GM06990 (cell line): ENCODE measurements around the gene TMEM17.
"Not testable (repeated sequence)": the region's sequence is repeated elsewhere in the genome, so short reads cannot be mapped to it uniquely, and the experiment has no call there.

Experiments used
- DNase-seq: peaks from one replicate; pipeline ENCODE4 v3.0.0-alpha.2; 2011; ENCODE audit not compliant: insufficient read length; ENCODE audit errors: extremely low read depth
- H3K27me3 ChIP-seq: replicated peaks from 2 replicates; pipeline ENCODE4 v1.6.0; 2011; ENCODE audit warnings: low read length; ENCODE audit not compliant: control insufficient read depth, insufficient read depth
- H3K36me3 ChIP-seq: 2 replicates; pipeline ENCODE4 v1.5.1; 2011; ENCODE audit warnings: low read length; ENCODE audit not compliant: control insufficient read depth, insufficient read depth
- H3K4me3 ChIP-seq: replicated peaks from 2 replicates; pipeline ENCODE4 v1.5.1; 2011; ENCODE audit warnings: low read depth, mild to moderate bottlenecking, control low read depth, low read length
- TF ChIP-seq, protein P1 (sequence below): IDR thresholded peaks from 2 replicates; pipeline ENCODE4 v1.5.1; 2011; ENCODE audit warnings: low read length, control low read depth, mild to moderate bottlenecking, inconsistent platforms; ENCODE audit not compliant: insufficient read depth, poor library complexity, severe bottlenecking

Gene TMEM17

DNA sequence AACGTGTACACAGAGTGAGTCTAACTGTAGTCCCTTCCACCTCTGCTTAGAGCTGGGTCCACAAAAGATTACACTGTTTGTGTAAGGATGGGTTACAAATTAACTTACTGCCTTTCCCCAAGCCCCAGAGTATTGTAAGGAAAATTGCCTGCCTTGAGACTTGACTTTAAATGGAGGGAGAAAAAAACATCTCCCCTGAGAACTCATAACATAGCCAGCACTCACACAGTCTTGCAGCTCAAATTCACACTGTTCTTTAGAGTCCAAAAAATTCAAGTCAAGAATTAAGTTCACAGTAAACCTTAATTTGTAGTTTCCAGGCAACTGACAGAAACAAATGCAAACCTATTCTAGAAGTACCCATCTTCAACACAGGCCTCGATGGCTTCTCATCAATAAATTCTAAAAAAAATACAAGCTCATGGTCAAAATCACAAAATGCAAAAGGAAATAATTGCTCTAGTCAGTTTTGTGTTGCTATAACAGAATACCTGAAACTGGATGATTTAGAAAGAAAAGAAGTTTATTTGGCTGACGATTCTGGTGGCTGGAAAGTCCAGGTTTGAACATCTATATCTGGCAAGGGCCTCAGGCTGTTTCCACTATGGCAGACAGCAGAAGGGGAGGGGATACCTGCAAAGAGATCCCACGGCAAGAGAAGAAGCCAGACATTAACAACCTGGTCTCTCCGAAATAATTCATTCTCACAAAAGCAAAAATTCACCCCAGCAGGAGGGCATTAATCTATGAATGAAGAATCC, 34.6 kb upstream of the TMEM17 start:
- H3K4me3 ChIP-seq: no peak overlapping the region
- H3K27me3 ChIP-seq: no peaks in the 10 kb centered on the region
- DNase-seq: no peak
- no peaks in the 10 kb centered on the region for H3K36me3 ChIP-seq
- TF ChIP-seq, protein P1, sequence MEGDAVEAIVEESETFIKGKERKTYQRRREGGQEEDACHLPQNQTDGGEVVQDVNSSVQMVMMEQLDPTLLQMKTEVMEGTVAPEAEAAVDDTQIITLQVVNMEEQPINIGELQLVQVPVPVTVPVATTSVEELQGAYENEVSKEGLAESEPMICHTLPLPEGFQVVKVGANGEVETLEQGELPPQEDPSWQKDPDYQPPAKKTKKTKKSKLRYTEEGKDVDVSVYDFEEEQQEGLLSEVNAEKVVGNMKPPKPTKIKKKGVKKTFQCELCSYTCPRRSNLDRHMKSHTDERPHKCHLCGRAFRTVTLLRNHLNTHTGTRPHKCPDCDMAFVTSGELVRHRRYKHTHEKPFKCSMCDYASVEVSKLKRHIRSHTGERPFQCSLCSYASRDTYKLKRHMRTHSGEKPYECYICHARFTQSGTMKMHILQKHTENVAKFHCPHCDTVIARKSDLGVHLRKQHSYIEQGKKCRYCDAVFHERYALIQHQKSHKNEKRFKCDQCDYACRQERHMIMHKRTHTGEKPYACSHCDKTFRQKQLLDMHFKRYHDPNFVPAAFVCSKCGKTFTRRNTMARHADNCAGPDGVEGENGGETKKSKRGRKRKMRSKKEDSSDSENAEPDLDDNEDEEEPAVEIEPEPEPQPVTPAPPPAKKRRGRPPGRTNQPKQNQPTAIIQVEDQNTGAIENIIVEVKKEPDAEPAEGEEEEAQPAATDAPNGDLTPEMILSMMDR: no peak

DNA sequence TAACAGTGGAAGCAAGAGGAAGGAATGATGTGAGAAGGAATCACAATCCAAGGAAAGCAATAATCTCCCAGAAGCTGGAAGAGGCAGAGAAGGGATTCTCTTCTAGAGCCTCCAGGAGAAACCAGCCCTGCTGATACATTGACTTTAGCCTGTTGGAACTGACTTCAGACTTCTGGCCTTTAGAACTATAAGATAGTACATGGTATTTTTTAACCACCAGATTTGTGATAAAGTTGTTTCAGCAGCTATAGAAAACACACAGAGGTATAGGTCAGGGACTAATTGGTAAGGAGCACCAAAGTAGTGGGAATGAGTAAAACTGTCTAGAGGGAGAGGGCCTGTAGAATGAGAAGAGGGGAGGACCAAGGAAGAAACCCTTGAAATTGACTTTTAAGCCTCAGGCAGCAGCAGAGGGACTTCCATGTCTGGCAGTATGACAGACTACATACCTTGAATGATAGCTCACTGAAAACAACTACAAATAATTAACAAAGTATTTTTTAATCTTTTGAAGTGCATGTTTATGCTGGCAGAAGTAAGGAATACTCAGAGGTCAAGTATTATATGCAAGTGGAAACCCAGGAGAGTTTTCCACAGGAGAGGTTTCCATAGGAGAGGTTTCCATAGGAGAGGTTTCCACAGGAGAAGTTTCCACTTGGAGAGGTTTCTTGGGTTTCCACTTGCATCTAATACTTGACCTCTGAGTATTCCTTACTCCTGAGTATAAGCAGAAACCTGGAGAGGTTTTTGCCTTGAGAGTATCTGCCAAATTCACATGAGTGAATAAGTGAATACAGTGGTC, 33.8 kb upstream of the TMEM17 start:
- TF ChIP-seq, protein P1: no peak
- DNase-seq: no peak
- no peaks in the 10 kb centered on the region for H3K27me3 ChIP-seq
- H3K36me3 ChIP-seq: no peaks in the 10 kb centered on the region
- no peak overlapping the region for H3K4me3 ChIP-seq

DNA sequence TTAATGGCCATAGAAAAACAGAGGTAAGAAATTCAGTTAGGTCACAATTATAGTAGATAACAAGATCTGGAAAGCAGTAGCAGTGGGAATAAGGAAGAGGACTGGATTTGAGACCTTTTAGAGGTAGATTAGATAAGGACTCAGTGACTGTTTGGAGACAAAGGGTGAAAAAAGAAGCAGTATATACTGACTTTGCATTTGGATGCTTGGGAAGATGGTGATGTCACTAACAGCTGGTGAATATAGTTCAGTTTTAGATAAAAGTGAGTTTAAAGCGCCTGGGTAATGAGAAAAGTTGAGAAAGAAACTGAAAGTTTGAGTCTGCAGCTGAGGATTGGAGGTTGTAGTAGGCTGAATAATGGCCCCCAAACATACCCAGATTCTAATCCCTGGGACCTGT, 32.8 kb upstream of the TMEM17 start:
- no peaks in the 10 kb centered on the region for H3K27me3 ChIP-seq

DNA sequence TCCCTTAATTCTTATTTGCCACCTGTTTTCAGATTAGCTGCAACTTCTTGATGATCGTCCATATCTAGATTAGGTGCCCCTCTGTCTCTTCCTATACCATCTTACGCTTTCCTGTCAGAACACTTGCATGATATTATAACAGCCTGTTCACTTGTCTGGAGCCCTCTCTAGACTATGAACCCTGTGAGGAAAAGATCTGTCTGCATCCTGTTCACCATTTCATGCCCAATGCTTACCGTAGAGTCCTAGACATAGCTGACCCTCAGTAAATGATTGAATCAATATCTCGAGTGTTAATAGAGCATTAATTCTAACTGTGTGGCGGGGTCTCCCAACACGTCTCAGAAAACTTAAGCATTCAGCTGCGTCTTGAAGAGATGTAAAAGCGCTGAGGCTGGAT, 31.8 kb upstream of the TMEM17 start:
- TF ChIP-seq, protein P1: no peak
- Histone ChIP-seq H3K4me3 (no peak overlapping the region), H3K27me3 (no peaks in the 10 kb centered on the region), H3K36me3 (no peaks in the 10 kb centered on the region)
- DNase-seq: no peak

More for the DNA sequence above, 32.8 kb upstream of the TMEM17 start:
- DNase-seq: no peak
- no peak overlapping the region for H3K4me3 ChIP-seq
- TF ChIP-seq, protein P1: no peak
- H3K36me3 ChIP-seq: no peaks in the 10 kb centered on the region

DNA sequence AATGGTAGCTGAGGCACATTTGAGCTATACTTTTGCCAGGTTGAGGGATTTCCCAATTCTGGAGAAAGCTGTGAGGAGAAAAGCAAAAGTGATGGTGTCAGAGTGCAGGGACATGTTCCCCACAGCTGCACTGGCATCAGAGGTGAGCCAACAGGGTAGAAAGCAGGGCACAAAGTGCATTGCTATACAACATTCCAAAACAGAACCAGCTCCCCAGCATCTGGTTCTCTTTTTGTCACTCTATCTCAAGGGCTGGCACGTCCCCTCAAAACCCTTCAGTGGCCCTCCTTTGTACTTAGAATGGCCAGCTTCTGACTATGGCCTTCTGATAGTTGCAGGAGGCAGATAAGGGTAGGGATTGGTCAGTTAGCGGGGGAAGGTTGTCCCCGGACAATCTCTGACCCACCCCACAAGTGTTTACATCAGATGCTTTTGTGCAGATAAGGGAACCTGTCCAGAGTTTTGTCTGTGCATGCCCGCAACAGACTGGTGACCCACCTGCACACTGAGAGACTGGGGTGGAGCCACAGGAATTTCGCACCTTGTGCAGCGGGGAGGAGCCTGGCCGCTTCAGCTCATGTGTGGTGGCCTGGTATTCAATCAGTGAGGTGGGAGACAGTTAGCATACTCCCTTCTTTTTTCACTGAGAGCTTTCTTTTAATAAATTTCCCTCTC, 31.0 kb upstream of the TMEM17 start:
- Histone ChIP-seq H3K36me3 (no peaks in the 10 kb centered on the region), H3K27me3 (no peaks in the 10 kb centered on the region), H3K4me3 (no peak overlapping the region)
- no peak for DNase-seq
- TF ChIP-seq, protein P1: no peak

- H3K36me3 ChIP-seq, DNase-seq, H3K4me3 ChIP-seq, H3K27me3 ChIP-seq: not testable (repeated sequence)
Measured at GRCh38 chr2:62535521-62535920, 29.5 kb upstream of the TMEM17 start.
